Measurements from ENCODE around the gene KCNMB4.

KCNMB4 gene

DNA sequence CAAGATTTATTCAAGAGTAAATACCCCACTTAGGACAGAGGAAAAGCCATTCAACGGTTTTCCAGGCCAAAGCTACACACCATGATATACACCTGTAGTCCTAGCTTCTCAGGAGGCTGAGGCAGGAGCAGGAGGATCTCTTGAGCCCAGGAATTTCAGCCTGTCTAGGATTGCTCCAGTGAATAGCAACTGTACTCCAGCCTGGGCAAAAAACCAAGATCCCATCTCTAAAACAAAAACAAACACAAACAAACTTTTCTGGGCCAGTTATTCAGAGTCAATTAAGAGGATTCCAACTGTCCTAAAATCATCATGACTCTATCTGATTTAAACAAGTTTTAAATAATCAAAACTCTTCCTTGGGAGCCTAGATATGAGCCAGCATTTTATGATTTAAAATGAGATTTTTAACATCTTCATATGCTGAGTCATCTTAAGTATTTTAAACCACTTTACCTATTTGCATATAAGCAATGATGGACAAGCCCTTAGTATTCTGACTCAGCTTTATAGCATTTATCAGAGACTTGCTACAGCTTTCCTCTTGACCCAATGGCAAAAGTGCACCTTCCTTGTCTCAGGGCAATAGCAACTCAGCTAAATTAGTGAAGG, 77.1 kb downstream of the KCNMB4 start:
- no peak for DNase-seq (ENCODE audit: low read depth in 3 of 3)

DNA sequence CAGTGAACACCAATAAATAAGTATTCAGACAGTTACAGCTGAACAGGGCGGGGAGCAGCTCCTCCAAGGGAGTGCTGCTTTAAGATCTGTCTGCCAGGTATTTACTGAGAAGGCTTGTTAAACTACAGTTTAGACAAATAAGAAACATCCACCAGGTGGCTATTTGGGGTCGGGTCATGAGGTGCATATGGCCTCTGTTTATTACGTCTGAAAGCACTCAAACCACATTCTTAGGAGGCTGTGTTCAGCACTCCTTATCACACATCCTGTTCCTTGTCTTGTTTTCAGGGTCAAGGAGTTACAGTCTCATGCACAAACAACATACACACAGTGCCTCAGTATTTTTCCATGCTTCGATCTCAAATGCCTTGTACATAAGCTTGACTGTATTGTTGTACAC, 78.8 kb downstream of the KCNMB4 start:
- DNase-seq (ENCODE audit: low read depth in 3 of 3), result no peak

DNA sequence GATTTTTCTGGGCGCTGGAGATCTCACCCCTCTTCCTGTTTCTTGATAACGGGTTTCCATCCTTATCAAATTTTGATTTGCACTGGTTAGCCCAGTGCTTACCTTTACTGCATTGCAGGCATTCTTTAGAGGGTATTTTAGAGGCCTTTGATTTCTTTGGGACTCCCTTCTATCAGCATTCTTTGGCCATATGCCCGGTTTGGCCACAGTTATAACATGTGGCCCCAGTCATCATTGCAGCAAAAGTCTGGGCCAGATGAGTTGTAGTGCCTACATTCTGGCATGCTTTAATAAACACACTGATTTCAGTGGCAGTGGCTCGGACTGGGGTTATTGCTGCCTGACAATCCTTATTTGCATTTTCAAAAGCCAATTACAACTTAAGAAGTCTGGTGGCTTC, 82.3 kb downstream of the KCNMB4 start:
- DNase-seq (ENCODE audit: low read depth in 3 of 3), result no peak

DNA sequence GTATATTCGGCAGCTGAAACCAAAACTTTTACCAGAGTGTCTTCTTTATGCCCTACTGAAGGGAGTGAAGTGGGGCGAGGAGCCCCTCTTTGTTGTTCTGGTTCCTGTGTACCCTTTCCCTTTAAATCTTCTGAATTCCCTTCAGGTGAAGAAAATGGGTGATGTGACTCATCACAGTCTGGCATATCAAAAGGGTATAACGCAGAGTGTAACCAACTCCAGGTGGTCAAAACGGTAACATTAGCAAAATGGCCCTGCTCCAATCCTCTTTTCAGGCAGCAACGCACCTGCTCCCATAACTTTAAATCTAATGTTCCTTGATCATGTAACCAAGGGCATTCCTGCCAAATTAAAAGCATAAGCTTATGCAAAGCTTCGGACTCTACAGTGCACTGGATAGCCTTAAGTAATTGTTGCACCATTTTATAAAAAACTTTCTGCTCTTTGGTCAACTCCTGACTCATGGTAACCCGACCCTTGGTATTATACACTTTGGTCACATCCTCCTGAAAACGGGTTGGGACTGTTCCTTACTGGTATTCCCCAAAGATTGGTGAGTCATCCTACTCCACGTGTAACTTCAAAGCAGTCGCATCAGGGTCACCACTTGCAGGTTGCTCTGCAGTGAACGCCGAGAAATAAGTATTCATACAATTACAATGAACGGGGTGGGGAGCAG, 83.1 kb downstream of the KCNMB4 start:
- no peak for DNase-seq (ENCODE audit: low read depth in 3 of 3)

DNA sequence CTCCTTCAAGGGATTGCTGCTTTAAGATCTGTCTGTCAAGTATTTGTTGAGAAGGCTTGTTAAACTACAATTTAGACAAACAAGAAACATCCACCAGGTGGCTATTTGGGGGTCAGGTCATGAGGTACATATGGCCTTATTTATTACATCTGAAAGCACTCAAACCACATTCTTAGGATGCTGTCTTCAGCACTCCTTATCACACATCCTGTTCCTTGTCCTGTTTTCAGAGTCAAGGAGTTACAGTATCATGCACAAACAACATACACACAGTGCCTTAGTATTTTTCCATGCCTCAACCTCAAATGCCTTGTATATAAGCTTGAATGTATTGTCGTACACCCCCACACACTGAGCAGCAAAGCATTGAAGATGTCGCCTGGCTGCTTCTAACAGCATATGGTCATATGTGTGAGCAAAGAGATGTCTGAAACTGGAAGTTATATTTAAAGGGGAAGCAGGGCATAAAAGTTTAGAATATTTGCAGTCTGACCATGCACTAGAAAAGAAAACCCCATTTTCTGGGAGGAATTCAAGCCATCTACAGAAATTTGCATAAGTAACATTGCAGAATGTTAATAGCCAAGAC, 83.8 kb downstream of the KCNMB4 start:
- no peak for DNase-seq (ENCODE audit: low read depth in 3 of 3)

DNA sequence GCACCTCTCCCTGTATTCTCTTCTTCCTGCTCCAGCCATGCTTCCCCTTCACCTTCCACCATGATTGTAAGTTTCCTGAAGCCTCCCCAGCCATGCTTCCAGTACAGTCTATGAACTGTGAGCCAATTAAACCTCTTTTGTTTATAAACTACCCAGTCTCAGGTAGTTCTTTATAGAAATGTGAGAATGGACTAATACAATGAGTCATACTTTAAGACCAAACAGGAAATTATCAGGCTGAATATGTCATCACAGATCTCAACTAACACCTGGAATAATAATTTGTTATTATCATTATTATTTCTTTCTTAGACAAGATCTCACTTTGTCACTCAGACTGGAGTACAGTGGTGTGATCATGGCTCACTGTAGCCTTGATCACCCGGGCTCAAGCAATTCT, 85.4 kb downstream of the KCNMB4 start:
- no peak for DNase-seq (ENCODE audit: low read depth in 3 of 3)

DNA sequence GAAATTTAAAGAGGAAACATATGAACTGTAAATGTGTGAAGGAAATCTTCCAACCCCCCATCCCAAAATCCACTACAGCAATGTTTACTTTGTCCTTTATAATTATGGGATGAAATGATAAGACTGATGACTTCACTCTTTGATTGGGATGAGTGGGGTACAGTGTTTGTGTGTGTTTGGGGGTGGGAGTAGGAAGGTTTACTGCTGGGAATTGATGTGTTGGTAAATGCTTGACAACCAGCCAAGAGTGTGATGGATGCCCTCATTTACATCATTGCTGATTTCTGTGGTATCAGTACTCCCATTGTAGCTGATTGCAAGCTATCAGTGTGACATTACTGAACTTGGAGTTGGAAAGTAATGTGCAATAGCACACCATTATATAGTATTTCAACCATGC, 90.9 kb downstream of the KCNMB4 start:
- no peak for DNase-seq (ENCODE audit: low read depth in 3 of 3)

DNA sequence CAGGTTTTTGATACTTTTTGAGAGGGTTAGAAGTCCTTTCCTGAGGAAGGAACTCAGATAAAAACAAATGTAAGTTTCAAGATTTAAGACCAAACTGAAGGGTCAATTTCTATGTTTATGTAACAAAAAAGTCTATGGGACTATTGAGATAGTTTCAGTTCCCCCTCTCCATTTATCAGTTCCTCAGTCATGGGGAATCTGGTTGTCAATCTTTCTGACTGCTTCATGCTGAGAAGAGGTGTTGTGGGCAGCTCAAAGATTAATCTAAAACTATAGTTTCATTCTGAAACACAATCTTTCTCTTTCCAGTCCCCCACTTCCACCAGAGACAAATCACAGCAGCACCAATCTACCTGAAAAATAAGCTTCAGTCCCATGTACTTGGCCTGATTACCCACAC, 93.7 kb downstream of the KCNMB4 start:
- DNase-seq (ENCODE audit: low read depth in 3 of 3), result no peak

DNA sequence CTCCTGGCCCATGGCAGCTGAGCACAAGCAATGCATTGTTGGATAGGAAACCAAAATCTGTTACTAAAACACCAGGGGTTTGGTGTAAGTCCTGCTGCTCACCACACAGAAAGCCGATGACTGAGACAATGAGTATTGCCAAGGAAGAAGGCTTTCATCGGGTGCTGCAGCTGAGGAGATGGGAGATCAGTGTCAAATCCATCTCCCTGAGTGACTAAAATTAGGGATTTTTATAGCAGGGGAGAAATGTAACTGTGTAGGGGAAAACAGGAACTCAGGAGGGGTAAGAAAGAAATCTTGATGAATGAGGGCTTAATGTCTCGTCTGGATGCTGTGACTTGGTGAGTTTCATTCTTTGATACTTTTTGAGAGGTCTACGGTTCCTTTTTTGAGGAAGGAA, 97.9 kb downstream of the KCNMB4 start:
- no peak for DNase-seq (ENCODE audit: low read depth in 3 of 3)

DNA sequence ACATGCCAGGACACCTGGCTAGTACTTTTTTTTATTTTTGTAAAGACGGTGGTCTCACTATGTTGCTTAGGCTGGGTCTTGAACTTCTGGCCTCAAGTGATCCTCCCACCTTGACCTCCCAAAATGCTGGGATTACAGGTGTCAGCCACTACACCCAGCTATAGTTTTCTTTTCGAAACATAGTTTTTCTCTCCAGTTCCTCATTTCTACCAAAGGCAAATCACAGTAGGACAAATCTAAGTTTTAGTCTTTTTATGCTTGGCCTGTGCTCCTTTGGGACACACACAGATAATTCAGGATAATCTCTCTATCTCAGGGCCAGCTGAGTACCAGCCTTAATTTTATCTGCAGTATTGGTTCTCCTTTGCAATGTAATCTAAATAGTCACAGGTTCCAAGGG, 100.7 kb downstream of the KCNMB4 start:
- no peak for DNase-seq (ENCODE audit: low read depth in 3 of 3)

DNA sequence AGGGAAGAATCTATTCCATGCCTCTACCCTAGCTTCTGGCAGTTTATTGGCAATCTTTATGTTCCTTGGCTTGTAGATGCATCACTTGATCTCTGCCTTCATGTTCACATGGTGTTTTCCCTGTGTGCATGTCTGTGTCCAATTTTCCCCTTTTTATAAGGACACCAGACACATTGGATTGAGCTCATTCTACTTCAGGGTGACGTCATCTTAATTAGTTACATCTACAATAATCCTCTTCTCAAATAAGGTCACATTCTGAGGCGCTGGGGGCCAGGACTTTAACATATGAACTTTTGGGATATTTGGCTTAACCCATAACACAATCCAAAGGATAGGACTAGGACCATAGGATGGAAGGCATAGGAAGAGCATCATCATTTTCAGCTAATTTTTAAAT, 101.4 kb downstream of the KCNMB4 start:
- no peak for DNase-seq (ENCODE audit: low read depth in 3 of 3)

DNA sequence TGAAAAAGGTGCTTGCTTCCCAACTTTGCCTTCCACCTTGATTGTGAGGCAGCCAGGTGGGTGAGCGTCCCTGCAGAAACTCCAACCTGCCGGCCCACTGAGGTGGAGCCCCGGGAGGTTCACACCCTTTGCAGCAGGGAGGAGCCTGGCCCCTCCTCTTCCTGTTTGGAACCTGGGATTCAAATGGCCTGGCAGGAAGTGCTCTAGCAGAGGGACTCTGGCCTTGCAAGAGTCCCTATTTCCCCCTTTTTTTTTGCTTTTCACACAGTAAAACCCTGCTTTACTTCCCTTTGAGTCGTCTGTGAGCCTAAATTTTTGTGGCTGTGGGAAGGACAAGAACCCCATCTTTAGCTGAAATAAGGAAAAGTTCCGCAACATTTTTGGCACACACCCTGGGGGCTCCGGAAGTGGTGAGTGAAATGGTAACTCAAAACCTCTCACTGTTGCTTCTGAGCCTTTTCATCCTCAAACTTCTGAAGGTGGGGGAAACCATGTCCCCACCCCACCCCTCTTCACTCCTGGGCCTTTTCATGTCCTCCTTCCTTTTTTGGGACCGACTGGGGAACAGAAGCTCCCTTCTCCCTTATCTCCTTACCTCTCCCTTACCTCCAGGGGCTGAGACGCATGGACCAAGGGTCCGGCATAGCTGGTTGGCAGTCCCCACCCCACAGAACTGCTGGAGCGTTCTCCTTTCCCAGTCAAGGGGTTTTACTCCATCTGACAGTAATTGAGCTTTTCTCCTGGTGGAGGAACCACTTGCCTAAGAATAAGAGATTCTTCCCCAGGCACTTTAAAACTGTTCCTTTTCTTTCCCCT, 102.0 kb downstream of the KCNMB4 start:
- no peak for DNase-seq (ENCODE audit: low read depth in 3 of 3)

DNA sequence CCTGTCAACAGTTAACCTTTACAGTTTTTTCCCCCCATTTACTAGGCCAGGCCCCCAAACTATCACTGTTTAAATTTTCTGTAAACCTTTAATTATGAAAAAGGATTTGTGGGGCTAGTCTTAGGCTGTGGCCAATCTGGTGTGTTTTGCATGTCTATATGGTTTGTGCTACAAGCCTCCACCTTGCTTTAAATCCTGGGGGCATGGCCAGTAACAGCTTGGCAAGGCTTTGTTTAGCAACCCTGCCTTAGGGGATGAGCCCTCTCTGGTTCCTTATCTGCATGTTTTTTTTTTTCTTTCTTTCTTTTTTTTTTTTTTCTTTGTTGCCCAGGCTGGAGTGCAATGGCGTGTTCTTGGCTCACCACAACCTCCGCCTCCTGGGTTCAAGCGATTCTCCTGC, 102.7 kb downstream of the KCNMB4 start:
- DNase-seq (ENCODE audit: low read depth in 3 of 3), result no peak

DNA sequence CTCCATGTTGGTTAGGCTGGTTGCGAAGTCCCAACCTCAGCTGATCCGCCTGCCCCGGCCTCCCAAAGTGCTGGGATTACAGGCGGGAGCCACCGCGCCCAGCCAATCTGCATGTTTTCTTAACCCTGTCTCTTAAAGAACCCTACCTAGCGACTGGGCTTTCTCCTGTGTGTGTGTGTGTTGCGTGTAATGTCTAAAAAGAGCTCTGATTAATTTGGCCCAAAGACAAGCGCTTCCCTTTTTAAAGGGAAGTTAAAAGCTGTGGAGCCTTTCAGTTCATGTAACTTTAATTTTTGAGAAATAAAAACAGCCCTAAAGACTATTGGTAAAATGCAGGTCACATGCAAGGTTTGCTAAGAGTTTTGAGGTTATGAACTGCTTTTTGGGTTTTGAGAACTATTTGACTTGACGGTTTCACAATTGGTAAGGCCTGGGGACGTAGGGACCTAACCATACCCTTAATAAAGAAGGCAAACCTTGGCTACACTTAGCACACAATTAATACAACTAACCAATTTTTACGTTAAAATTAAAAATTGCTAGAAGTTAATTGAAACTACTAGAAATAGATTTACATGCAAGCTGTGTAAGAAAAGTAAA, 103.2 kb downstream of the KCNMB4 start:
- DNase-seq (ENCODE audit: low read depth in 3 of 3), result no peak

DNA sequence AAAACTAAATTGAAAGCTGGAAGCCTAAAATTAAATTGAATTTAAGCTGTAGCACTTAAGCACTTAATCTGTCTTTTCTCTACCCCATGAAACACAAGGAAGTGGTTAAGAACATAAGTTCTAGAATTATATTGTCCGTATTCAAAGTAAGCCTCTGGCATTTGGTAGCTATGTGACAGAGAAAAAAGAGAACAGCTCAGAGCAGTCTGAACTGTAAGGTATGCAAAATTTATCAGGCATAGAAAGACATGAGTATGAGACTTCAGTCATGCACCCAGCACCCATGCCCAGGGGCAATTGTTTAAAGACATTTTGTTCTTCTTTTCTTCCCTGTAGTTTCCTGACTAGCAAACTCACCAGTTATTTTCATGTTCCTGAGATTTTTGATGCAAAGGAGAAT, 116.7 kb downstream of the KCNMB4 start:
- DNase-seq (ENCODE audit: low read depth in 3 of 3), result no peak
